Measurements from ENCODE around the gene GATB. TPM values are rescaled to one million over a fixed set of nuclear protein-coding genes. Genes with fewer than 3 reads are reported as not detected.

GATB gene
- total and polyA plus RNA-seq, 5 donors = 87.5 to 182 (median 94.1) TPM

DNA sequence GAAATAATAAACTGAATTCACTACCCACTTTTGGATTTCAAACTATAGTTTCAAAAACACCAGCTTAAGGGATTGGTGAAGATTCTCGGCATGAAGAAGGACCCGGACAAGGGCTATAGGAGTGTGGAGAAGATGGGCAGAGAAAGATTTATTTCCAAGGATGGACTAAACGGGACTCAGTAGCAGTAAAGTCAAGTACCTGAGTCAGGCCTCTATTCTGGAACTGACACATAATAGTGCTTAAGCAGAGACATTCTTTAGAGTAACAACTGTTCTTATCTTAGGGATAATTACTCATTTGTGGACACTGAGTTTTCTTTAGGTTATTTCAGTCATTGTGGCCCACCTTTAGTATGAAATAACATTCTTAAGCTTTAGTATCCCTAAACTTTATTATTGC, 134.6 kb downstream of the GATB start:
- no peak overlapping the region for H3K27ac ChIP-seq (ENCODE audit: low read length)
- WGBS = 91% methylated on average over 3 of the region's 3 CpGs
- intact Hi-C loops (cut with DNase I) = no loop called here
- ATAC-seq (no peak), DNase-seq (no peak)
- H3K9me3 ChIP-seq (ENCODE audit: control insufficient read depth, low read length) = no peaks in the 10 kb centered on the region
- no peaks in the 10 kb centered on the region for H3K27me3 ChIP-seq (ENCODE audit: control insufficient read depth, insufficient read depth)
- H3K4me1 ChIP-seq (ENCODE audit: control insufficient read depth, insufficient read depth, low read length) = no peaks in the 10 kb centered on the region
- no peak overlapping the region for H3K4me3 ChIP-seq (ENCODE audit: low read length)

DNA sequence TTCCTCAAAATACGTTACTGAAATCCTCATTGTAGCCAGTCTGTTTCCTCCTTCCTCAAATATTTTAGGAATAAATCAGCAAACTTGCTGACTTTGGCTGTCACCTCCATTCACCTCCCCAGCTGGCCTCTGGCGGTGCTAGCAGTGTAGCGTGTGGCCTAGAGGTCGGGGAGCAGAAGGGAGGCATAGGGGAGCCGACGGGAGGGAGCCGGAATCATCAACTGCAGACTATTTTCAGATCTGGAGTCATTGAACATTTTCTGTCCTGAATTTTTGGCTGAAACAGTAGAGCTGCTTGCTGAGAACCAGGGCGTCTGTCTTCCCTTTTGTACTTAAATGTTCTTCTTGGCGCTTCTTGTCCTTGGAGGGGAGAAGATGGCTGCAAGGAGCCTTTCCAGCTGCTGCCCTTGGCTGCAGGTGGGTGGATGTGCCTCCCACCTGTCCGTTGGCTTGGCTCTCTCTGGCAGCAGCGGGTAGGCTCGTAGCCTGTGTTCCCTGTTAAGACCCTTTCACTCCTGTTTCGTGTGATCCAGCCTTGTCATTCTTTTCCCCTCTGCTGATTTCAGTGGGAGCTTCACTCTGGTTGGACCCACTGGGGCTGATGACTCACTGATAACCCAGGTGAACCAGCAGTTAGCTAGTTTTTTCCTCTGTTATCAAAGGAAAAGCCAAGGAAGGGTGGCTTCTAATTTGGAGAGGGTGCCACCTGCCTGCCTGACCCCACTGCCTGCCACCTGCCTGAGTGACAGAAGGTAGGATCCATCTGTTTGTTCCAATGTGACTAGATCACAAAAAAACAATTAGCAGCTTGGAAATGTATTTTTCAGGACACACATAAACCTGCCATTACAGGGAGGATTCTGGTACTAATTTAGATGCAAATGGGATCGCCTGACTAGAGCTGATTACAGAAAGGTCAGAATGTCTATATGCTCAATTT, 135.9 kb downstream of the GATB start:
- no peaks in the 10 kb centered on the region for H3K4me1 ChIP-seq (ENCODE audit: control insufficient read depth, insufficient read depth, low read length)
- WGBS = 60% methylated on average over 14 of the region's 14 CpGs
- intact Hi-C loops (cut with DNase I) = no loop called here
- ATAC-seq = peak in 1 of 2 donors; percentile 40
- no peak overlapping the region for H3K27ac ChIP-seq (ENCODE audit: low read length)
- no peaks in the 10 kb centered on the region for H3K27me3 ChIP-seq (ENCODE audit: control insufficient read depth, insufficient read depth)
- DNase-seq = peak in 1 of 3 donors; percentile 60
- H3K4me3 ChIP-seq (ENCODE audit: low read length) = no peak overlapping the region
- no peaks in the 10 kb centered on the region for H3K9me3 ChIP-seq (ENCODE audit: control insufficient read depth, low read length)

Measured in right cardiac atrium (tissue), 5 donors.